SK-N-SH (cell line): ENCODE measurements around the gene MYO10. TPM values are rescaled to one million over a fixed set of nuclear protein-coding genes. Genes with fewer than 3 reads are reported as not detected.

ENCODE experiments used
- CTCF ChIA-PET: fragments of 300-600, 350-600 bp; formaldehyde crosslinking; extraction: SDS; loops from one replicate; lab custom pipeline; 2021; lab: Yijun Ruan, JAX
- POLR2A ChIA-PET: fragments of 350-600 bp; sonication (Branson Sonifier 250); formaldehyde crosslinking; extraction: SDS; loops from one replicate; lab custom pipeline; 2020; ENCODE audit warnings: antibody characterized with exemption, inconsistent platforms; lab: Yijun Ruan, JAX
- DNase-seq: peaks from one replicate; pipeline ENCODE4 v3.0.0; 2012
- H2AFZ ChIP-seq: fragments of 200-600 bp; sonication (generic); 2 replicates; pipeline ENCODE4 v1.8.1; 2016; ENCODE audit warnings: antibody characterized with exemption, mild to moderate bottlenecking, low read depth
- H3F3A ChIP-seq: fragments of 200-600 bp; sonication (generic); replicated peaks from 2 replicates; pipeline ENCODE3; 2016; ENCODE audit warnings: antibody characterized with exemption, mild to moderate bottlenecking; ENCODE audit not compliant: insufficient read depth
- H3K27ac ChIP-seq, 2 experiments: fragments of 200-500 bp in 1 of 2; fragments of 200-600 bp in 1 of 2; sonication (Bioruptor generic) in 1 of 2; sonication (generic), shearing (Covaris generic) in 1 of 2; 2 replicates each; pipeline versions ENCODE4 v1.5.1 to v1.6.1; 2014 to 2016; ENCODE audit warnings: low read depth in 2 of 2, inconsistent platforms in 1 of 2, low read length in 1 of 2, mild to moderate bottlenecking in 1 of 2, mixed read lengths in 1 of 2
- H3K27me3 ChIP-seq: fragments of 200-600 bp; sonication (generic), shearing (Covaris generic); 2 replicates; pipeline ENCODE4 v1.6.1; 2016; ENCODE audit warnings: mixed run types; ENCODE audit not compliant: insufficient read depth
- H3K36me3 ChIP-seq, 2 experiments: fragments of 200-500 bp in 1 of 2; fragments of 200-600 bp in 1 of 2; sonication (Bioruptor generic) in 1 of 2; sonication (generic) in 1 of 2; replicated peaks in 1 of 2; 2 replicates each; pipeline versions ENCODE3 to v1.5.1; 2014 to 2016; ENCODE audit warnings: low read length in 1 of 2, mild to moderate bottlenecking in 1 of 2; ENCODE audit not compliant: insufficient read depth in 2 of 2, control insufficient read depth in 1 of 2
- H3K4me1 ChIP-seq, 2 experiments: fragments of 200-500 bp in 1 of 2; fragments of 200-600 bp in 1 of 2; sonication (Bioruptor generic) in 1 of 2; sonication (generic), shearing (Covaris generic) in 1 of 2; 2 replicates each; pipeline versions ENCODE4 v1.5.1 to v1.6.1; 2014 to 2016; ENCODE audit warnings: low read depth in 1 of 2, low read length in 1 of 2, mixed run types in 1 of 2; ENCODE audit not compliant: insufficient read depth in 2 of 2, control insufficient read depth in 1 of 2
- H3K4me2 ChIP-seq: fragments of 200-600 bp; sonication (generic), shearing (Covaris generic); 2 replicates; pipeline ENCODE4 v1.6.1; 2017; ENCODE audit warnings: mixed run types
- H3K4me3 ChIP-seq, 2 experiments: fragments of 200-500 bp in 1 of 2; fragments of 200-600 bp in 1 of 2; sonication (Bioruptor generic) in 1 of 2; sonication (generic), shearing (Covaris generic) in 1 of 2; 2 replicates each; pipeline versions ENCODE4 v1.5.1 to v1.8.1; 2014 to 2016; ENCODE audit warnings: low read depth in 2 of 2, inconsistent platforms in 1 of 2, low read length in 1 of 2, mild to moderate bottlenecking in 1 of 2, mixed read lengths in 1 of 2, moderate library complexity in 1 of 2
- H3K79me2 ChIP-seq: fragments of 200-600 bp; sonication (generic); 2 replicates; pipeline ENCODE4 v1.8.1; 2017; ENCODE audit warnings: mild to moderate bottlenecking; ENCODE audit not compliant: insufficient read depth
- H3K9ac ChIP-seq: fragments of 200-600 bp; sonication (generic); 2 replicates; pipeline ENCODE4 v1.6.1; 2017; ENCODE audit warnings: mixed run types
- H3K9me2 ChIP-seq: fragments of 200-600 bp; sonication (generic); 2 replicates; pipeline ENCODE4 v1.6.1; 2017; ENCODE audit warnings: mixed run types
- H3K9me3 ChIP-seq: fragments of 200-600 bp; sonication (generic); 2 replicates; pipeline ENCODE4 v1.6.1; 2017; ENCODE audit warnings: mixed run types, mild to moderate bottlenecking, moderate library complexity
- H4K20me1 ChIP-seq: fragments of 200-600 bp; sonication (generic); 2 replicates; pipeline ENCODE4 v1.6.1; 2017; ENCODE audit warnings: mild to moderate bottlenecking, mixed run types; ENCODE audit not compliant: insufficient read depth
- CHD2 ChIP-seq: fragments of 150-350 bp; IDR thresholded peaks from 2 replicates; pipeline ENCODE4 v1.6.1; 2018; ENCODE audit warnings: low read length; ENCODE audit not compliant: partially characterized antibody
- ELF1 ChIP-seq: IDR thresholded peaks from 2 replicates; pipeline ENCODE4 v1.4.0; 2012
- EP300 ChIP-seq, 2 experiments: IDR thresholded peaks; 2 replicates each; pipeline versions ENCODE4 v1.4.0 to v1.6.1; 2012; ENCODE audit warnings: borderline replicate concordance in 1 of 2, low read depth in 1 of 2, low read length in 1 of 2
- FOSL2 ChIP-seq: IDR thresholded peaks from 2 replicates; pipeline ENCODE4 v1.4.0; 2012; ENCODE audit warnings: low read depth, mild to moderate bottlenecking, moderate library complexity, borderline replicate concordance
- FOXJ3 ChIP-seq: sonication (generic); formaldehyde crosslinking; IDR thresholded peaks from 2 replicates; pipeline ENCODE4 v1.5.1; 2020; ENCODE audit warnings: mild to moderate bottlenecking, missing genetic modification reagents
- GABPA ChIP-seq: IDR thresholded peaks from 2 replicates; pipeline ENCODE4 v1.4.0; 2012; ENCODE audit warnings: low read depth, mild to moderate bottlenecking
- JUND ChIP-seq: IDR thresholded peaks from 2 replicates; pipeline ENCODE4 v1.4.0; 2012
- MEF2A ChIP-seq: IDR thresholded peaks from 2 replicates; pipeline ENCODE4 v1.4.0; 2012; ENCODE audit warnings: low read depth, borderline replicate concordance
- MXI1 ChIP-seq: IDR thresholded peaks from 2 replicates; pipeline ENCODE4 v1.6.1; 2012; ENCODE audit warnings: mild to moderate bottlenecking, low read depth, low read length, improper control_type of control experiment
- NFIC ChIP-seq: IDR thresholded peaks from 2 replicates; pipeline ENCODE4 v1.4.0; 2012; ENCODE audit warnings: borderline replicate concordance
- PBX3 ChIP-seq: IDR thresholded peaks from 2 replicates; pipeline ENCODE4; 2012
- POLR2AphosphoS5 ChIP-seq: IDR thresholded peaks from 2 replicates; pipeline ENCODE4 v1.6.1; 2012; ENCODE audit warnings: low read depth, low read length
- REST ChIP-seq: IDR thresholded peaks from 2 replicates; pipeline ENCODE4 v1.6.1; 2012; ENCODE audit warnings: mild to moderate bottlenecking, low read depth, low read length, moderate library complexity
- SIN3A ChIP-seq: IDR thresholded peaks from 2 replicates; pipeline ENCODE4 v1.6.1; 2012; ENCODE audit warnings: low read depth, mild to moderate bottlenecking, low read length, moderate library complexity, borderline replicate concordance
- SMC3 ChIP-seq: IDR thresholded peaks from 2 replicates; pipeline ENCODE4 v1.6.1; 2012; ENCODE audit warnings: low read depth, low read length, improper control_type of control experiment
- TCF12 ChIP-seq: IDR thresholded peaks from 2 replicates; pipeline ENCODE4 v1.4.0; 2012
- USF1 ChIP-seq: IDR thresholded peaks from 2 replicates; pipeline ENCODE4 v1.4.0; 2012; ENCODE audit warnings: low read depth, borderline replicate concordance
- YY1 ChIP-seq: IDR thresholded peaks from 2 replicates; pipeline ENCODE4 v1.4.0; 2012; ENCODE audit warnings: low read depth, mild to moderate bottlenecking
- WGBS: methylation state at CpG from one replicate; pipeline ENCODE4 v1.1.6; 2017; ENCODE audit warnings: low lambda C conversion rate; 5-methylcytosine and 5-hydroxymethylcytosine counted together
- polyA plus RNA-seq, 3 experiments: library from polyadenylated mRNA; depleted of rRNA; stranded (reverse); fragments of >200 nt; gene quantifications; 2 replicates each; pipeline ENCODE4 v1.2.3, GENCODE V29; 2012
- TF ChIP-seq, protein P1 (sequence below): fragments of 150-350 bp; IDR thresholded peaks from 2 replicates; pipeline ENCODE4 v1.6.1; 2016; ENCODE audit warnings: mild to moderate bottlenecking, low read depth, low read length

The MYO10 gene
- polyA plus RNA-seq, 1 of the 3 experiments (the other 2 are of a cell fraction) = 8.1 TPM

DNA sequence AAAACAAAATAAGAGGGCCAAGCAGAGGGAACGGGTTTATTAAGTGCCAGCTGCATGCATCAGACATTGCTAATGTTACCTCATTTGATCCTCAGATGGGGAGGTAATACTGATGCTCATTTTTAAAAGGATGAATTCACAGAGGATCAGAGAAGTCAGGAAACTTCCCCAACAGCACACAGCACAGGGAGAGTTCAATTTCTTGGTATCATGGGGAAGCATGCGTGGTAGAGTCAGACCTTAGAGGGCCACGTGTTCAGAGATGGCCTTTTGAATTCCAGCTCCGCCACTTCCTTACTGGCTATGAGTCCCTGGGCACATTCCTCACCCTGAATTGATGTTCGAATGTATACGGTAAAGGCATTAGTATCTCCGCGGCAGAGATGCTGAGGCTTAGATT lies 108.3 kb downstream of the MYO10 start:
- no peak overlapping the region for H3K4me2 ChIP-seq
- peaks cover 99% of the 10 kb centered on the region for H3K79me2 ChIP-seq
- H3K27me3 ChIP-seq = no peaks in the 10 kb centered on the region
- TF ChIP-seq TCF12 = no peak
- no peak for TF ChIP-seq ELF1
- TF ChIP-seq PBX3 = no peak
- no peak for TF ChIP-seq CHD2
- no peak for TF ChIP-seq MXI1
- TF ChIP-seq JUND = no peak
- H3K27ac ChIP-seq = no peak overlapping the region
- no peak overlapping the region for H2AFZ ChIP-seq
- H3K9me3 ChIP-seq = no peaks in the 10 kb centered on the region
- ChIA-PET CTCF (no interaction called here), POLR2A (no interaction called here)
- H3K9me2 ChIP-seq = no peaks in the 10 kb centered on the region
- WGBS = 87% methylated on average over 8 of the region's 8 CpGs
- no peak overlapping the region for H3K4me3 ChIP-seq
- 0 out of 4 replicates have a peak, but pooled peaks cover 0 to 4% of the 10 kb centered on the region in 2 experiments for H3K4me1 ChIP-seq
- DNase-seq = no peak
- peaks cover 11% of the 10 kb centered on the region for H3F3A ChIP-seq
- peaks cover 96% of the 10 kb centered on the region for H4K20me1 ChIP-seq
- H3K9ac ChIP-seq = no peak overlapping the region
- peaks cover 0 to 4% of the 10 kb centered on the region in 2 experiments for H3K36me3 ChIP-seq

DNA sequence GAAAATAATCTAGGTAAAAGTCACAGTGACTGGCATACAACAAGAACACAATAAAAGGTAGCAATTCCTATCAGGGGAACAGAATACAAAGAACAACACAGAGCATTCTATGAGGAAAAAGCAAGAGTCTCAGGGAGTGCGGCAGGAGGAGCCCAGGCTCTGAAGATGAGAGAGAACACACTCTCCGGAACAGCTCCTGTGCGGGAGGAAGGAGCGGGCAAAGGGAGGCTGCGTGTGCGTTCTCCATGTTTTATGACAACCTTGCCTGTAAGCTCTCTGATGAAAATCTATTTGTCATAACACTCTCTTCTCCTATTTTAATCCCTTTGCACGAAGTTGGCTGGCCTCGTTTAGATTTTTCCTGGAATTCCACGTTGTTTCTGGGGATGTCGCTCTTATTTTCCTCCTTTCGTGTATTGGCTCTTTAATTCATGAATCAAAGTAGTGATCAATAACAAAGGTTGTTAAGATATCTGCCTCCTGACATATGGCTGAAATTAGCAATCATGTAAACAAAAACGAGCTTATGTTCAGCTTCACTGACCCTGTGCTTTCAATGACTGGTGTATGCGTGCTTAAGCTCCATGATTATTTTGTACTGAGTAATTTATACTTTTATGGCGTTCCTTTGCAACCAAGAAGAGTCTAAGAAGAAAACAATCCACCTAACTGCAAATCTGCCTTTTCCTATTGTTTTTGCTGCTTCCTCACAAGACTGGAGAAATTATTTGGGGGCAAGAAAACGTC lies 109.5 kb downstream of the MYO10 start:
- peaks cover 0 to 4% of the 10 kb centered on the region in 2 experiments for H3K36me3 ChIP-seq
- ChIA-PET CTCF (interaction anchor here (1.0 kb wide), 1 partner anchor 169 kb away, joined by 3 read pairs; no protein-coding TSS in a partner anchor), POLR2A (no interaction called here)
- no peak overlapping the region for H3K4me3 ChIP-seq
- H3K9me2 ChIP-seq = no peaks in the 10 kb centered on the region
- H2AFZ ChIP-seq = no peak overlapping the region
- no peak for DNase-seq
- 90% methylated on average over 15 of the region's 15 CpGs for WGBS
- no peak overlapping the region for H3K9ac ChIP-seq
- peaks cover 99% of the 10 kb centered on the region for H3K79me2 ChIP-seq
- H3K27ac ChIP-seq = no peak overlapping the region; a peak in 1 of 4 replicates
- H3F3A ChIP-seq = peaks cover 11% of the 10 kb centered on the region
- H3K4me1 ChIP-seq = 0 out of 4 replicates have a peak, but pooled peaks cover 0 to 4% of the 10 kb centered on the region in 2 experiments
- H3K4me2 ChIP-seq = no peak overlapping the region
- no peaks in the 10 kb centered on the region for H3K27me3 ChIP-seq
- peaks cover 94% of the 10 kb centered on the region for H4K20me1 ChIP-seq
- no peaks in the 10 kb centered on the region for H3K9me3 ChIP-seq
- TF ChIP-seq GABPA (no peak), EP300 (IDR thresholded peaks at IDR 0.05; ENCODE audit: borderline replicate concordance in 1 of 2, low read depth in 1 of 2, low read length in 1 of 2) (no peak), MEF2A (no peak), SMC3 (no peak), USF1 (no peak), TCF12 (no peak), REST (no peak), YY1 (no peak), ELF1 (no peak), CHD2 (no peak), FOXJ3 (CRISPR knock-in tag) (no peak), FOSL2 (no peak), SIN3A (no peak), NFIC (no peak), POLR2AphosphoS5 (no peak)
- TF ChIP-seq, protein P1, sequence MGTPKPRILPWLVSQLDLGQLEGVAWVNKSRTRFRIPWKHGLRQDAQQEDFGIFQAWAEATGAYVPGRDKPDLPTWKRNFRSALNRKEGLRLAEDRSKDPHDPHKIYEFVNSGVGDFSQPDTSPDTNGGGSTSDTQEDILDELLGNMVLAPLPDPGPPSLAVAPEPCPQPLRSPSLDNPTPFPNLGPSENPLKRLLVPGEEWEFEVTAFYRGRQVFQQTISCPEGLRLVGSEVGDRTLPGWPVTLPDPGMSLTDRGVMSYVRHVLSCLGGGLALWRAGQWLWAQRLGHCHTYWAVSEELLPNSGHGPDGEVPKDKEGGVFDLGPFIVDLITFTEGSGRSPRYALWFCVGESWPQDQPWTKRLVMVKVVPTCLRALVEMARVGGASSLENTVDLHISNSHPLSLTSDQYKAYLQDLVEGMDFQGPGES = no peak
